Astrocyte of the cerebellum (primary cell): Measurements from ENCODE around the gene TMEM163.

Source experiments
- DNase-seq: peaks from one replicate; pipeline ENCODE4 v3.0.0-alpha.2; 2011; ENCODE audit warnings: low read depth
- H3K4me3 ChIP-seq: 2 replicates; pipeline ENCODE4 v1.5.1; 2011; ENCODE audit warnings: mild to moderate bottlenecking, low read depth, low read length, moderate library complexity
- in situ Hi-C: cut with HindIII; loops from 2 replicates; pipeline ENCODE4 v1.10.0; 2017; ENCODE audit warnings: low sequenced_read_pairs
- TF ChIP-seq, protein P1 (sequence below): IDR thresholded peaks from 2 replicates; pipeline ENCODE4 v1.5.1; 2012; ENCODE audit warnings: low read length, low read depth, moderate library complexity, mild to moderate bottlenecking; ENCODE audit errors: missing control alignments

The TMEM163 gene

DNA sequence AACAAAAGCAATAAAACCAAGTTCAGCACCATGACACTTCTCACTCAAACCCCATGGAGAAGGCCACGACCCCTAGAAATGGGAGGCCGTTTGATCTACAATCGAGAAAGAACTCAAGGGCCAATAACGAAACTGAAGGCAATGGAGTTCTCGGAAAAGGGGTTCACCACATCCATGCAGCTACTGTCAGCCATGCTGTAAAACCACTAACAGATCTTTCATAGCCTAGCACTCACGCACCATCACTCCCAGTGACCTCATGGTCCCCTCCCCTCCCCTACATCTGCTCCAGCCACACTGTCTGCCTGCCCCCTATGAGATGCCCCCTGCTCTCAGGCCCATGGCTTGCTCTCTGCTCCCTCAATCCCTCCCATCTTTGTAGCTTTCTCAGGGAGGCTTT lies 135.3 kb downstream of the TMEM163 start:
- in situ Hi-C loops: no loop called here
- TF ChIP-seq, protein P1, sequence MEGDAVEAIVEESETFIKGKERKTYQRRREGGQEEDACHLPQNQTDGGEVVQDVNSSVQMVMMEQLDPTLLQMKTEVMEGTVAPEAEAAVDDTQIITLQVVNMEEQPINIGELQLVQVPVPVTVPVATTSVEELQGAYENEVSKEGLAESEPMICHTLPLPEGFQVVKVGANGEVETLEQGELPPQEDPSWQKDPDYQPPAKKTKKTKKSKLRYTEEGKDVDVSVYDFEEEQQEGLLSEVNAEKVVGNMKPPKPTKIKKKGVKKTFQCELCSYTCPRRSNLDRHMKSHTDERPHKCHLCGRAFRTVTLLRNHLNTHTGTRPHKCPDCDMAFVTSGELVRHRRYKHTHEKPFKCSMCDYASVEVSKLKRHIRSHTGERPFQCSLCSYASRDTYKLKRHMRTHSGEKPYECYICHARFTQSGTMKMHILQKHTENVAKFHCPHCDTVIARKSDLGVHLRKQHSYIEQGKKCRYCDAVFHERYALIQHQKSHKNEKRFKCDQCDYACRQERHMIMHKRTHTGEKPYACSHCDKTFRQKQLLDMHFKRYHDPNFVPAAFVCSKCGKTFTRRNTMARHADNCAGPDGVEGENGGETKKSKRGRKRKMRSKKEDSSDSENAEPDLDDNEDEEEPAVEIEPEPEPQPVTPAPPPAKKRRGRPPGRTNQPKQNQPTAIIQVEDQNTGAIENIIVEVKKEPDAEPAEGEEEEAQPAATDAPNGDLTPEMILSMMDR: no peak
- H3K4me3 ChIP-seq: no peak overlapping the region
- DNase-seq: no peak

DNA sequence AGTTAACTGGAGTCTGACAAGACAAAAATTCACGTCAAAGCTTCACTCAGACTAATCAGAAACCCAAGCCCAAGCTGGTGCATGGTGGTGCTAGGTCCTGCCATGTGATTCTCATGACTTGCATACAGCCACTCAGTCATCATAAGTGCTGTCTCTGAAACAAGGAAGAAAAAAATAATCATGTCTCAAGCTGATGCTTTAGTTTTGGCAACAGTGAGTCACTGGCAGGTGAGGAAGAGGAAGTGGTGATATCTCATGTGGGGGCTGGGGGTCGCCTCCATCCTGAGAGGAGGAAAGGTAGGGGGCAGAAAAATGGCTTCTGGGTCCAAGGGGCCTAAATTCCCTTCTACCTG lies 136.3 kb downstream of the TMEM163 start:
- TF ChIP-seq, protein P1: no peak
- DNase-seq: no peak
- no peak overlapping the region for H3K4me3 ChIP-seq
- in situ Hi-C loops: no loop called here

DNA sequence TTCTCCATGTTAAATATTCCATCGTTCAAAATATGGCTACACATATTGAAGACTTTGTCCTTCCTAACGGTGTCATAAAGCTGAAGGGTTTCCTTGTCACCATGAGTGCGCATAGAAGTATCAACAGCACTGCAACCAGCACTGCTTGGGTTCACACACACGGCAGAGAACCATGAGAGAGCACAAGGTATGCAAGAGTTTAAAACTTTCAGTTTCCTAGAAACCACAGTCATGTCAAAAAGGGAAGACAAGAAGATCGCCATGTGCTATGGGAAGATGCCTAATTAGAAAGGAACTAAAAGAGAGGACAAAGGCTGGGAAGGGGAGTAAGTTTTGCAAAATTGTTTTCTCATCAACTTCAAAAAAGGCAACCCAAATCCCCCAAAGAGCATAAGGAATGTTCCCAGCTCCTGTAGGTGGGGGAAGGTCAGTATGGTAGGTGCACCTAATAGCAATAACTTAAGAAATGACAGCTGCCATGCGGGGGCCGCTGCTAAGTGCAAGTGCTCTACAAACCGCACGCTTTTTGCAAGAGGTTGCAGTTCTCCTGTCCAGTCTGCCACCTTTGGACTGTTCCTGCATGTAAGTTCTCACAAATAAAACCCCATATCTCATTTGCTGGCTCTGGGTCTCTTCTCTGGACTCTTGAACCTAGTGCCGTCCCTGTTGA lies 136.8 kb downstream of the TMEM163 start:
- TF ChIP-seq, protein P1: no peak
- H3K4me3 ChIP-seq: no peak overlapping the region
- DNase-seq: no peak
- in situ Hi-C loops: no loop called here

DNA sequence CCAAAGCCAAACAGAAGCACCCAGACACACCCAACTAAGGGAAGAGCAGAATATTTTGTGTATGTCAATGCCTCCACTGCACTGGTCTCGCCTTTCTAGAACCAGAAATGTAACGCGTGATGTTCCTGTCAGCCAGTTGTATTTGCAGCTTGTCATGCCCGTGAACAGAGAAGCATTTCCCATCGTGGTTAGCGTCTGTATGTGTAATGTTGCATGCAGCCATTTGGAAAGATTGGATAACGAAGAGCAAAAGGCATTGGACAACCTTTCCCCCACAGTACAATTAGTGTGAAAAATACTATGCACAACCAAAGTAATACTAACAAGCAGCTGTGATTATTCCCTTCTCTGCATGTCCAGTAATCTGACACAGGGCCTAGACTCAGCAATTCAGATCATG lies 140.5 kb downstream of the TMEM163 start:
- TF ChIP-seq, protein P1: no peak
- H3K4me3 ChIP-seq: no peak overlapping the region
- in situ Hi-C loops: no loop called here
- DNase-seq: no peak

DNA sequence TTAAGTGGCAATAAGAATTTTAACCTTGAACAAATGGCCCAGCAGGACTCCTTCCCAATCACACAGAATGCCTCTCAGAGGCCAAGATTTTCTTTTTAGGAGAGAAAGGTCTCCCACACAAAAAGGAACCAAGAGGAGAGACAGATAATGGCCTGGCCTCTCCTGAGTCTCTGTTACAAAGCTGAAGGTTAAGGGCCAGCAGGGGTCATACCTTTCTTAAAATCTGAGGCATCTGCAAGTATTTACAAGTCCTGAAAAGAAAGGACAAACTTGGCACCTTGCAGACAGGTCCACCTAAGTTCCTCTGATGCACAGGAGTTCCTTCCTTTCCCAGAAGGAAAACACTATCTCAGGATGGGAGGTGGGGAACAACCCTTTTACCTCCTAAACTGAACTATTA lies 142.3 kb downstream of the TMEM163 start:
- in situ Hi-C loops: no loop called here
- no peak for DNase-seq
- H3K4me3 ChIP-seq: no peak overlapping the region
- TF ChIP-seq, protein P1: no peak

DNA sequence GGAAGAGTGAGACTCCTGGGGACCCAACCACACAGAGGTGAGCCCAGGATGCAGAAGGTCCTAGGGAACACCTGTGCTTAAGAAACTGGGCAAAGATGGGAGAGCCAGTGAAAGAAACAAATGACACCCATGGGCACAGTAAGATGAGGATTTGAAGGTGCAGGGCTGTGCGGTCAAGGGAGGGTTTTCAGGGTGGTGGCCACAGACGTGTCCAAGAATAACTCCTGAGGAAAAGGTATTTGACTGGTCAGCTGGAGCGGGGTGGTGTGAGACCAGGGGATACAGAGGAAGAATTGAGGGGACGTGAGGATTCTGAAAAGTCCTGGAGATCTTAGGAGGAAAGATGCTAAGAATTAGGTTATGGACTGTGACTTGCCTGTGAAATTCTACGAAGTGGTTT lies 142.9 kb downstream of the TMEM163 start:
- TF ChIP-seq, protein P1: no peak
- H3K4me3 ChIP-seq: no peak overlapping the region
- in situ Hi-C loops: no loop called here
- no peak for DNase-seq
